OCI-LY1 (cell line): ENCODE results near the gene SH3PXD2A.

Experiments
- H2AFZ ChIP-seq: fragments of 200-600 bp; sonication (generic), shearing (Covaris generic); 2 replicates; pipeline ENCODE4 v1.6.0; 2014; ENCODE audit warnings: antibody characterized with exemption, mild to moderate bottlenecking, low read length
- H3F3A ChIP-seq: fragments of 200-600 bp; sonication (generic), shearing (Covaris generic); 2 replicates; pipeline ENCODE4 v1.6.0; 2014; ENCODE audit warnings: mild to moderate bottlenecking, antibody characterized with exemption, low read length, moderate library complexity; ENCODE audit not compliant: insufficient read depth
- H3K27ac ChIP-seq: fragments of 200-600 bp; sonication (generic); 2 replicates; pipeline ENCODE4 v1.5.1; 2014; ENCODE audit warnings: low read length, mixed run types, mild to moderate bottlenecking, low read depth; ENCODE audit not compliant: poor library complexity, severe bottlenecking
- H3K27me3 ChIP-seq: fragments of 200-600 bp; sonication (generic); 2 replicates; pipeline ENCODE4 v1.6.0; 2014; ENCODE audit warnings: antibody characterized with exemption, mild to moderate bottlenecking, low read length, moderate library complexity; ENCODE audit not compliant: insufficient read depth
- H3K36me3 ChIP-seq: fragments of 200-600 bp; sonication (generic); 2 replicates; pipeline ENCODE4 v1.6.1; 2014; ENCODE audit warnings: mild to moderate bottlenecking, antibody characterized with exemption, low read length, moderate library complexity, mixed read lengths; ENCODE audit not compliant: insufficient read depth
- H3K4me1 ChIP-seq: fragments of 200-600 bp; sonication (generic); 2 replicates; pipeline ENCODE4 v1.5.1; 2014; ENCODE audit warnings: mild to moderate bottlenecking, low read length, moderate library complexity; ENCODE audit not compliant: insufficient read depth, severe bottlenecking
- H3K4me2 ChIP-seq: fragments of 200-600 bp; sonication (generic), shearing (Covaris generic); 2 replicates; pipeline ENCODE4 v1.6.1; 2014; ENCODE audit warnings: low read length
- H3K4me3 ChIP-seq: fragments of 200-600 bp; sonication (generic); 2 replicates; pipeline ENCODE4 v1.5.1; 2014; ENCODE audit warnings: low read length, low read depth, mild to moderate bottlenecking, mixed read lengths; ENCODE audit not compliant: poor library complexity, severe bottlenecking
- H3K79me2 ChIP-seq: fragments of 200-600 bp; shearing (Covaris generic); 2 replicates; pipeline ENCODE4 v1.6.1; 2016; ENCODE audit warnings: mixed run types, low read length, mixed read lengths; ENCODE audit not compliant: insufficient read depth
- H3K9ac ChIP-seq: fragments of 200-600 bp; sonication (generic), shearing (Covaris generic); 2 replicates; pipeline ENCODE4 v1.6.1; 2014; ENCODE audit warnings: mild to moderate bottlenecking, low read length, mixed read lengths
- H3K9me2 ChIP-seq: fragments of 200-600 bp; sonication (generic), shearing (Covaris generic); 2 replicates; pipeline ENCODE4 v1.6.1; 2014; ENCODE audit warnings: low read depth, mild to moderate bottlenecking, low read length, mixed read lengths
- H3K9me3 ChIP-seq: fragments of 200-600 bp; shearing (Covaris generic); 2 replicates; pipeline ENCODE4 v1.6.1; 2014; ENCODE audit warnings: low read length, mixed read lengths
- H4K20me1 ChIP-seq: fragments of 200-600 bp; sonication (generic), shearing (Covaris generic); 2 replicates; pipeline ENCODE4 v1.6.0; 2016; ENCODE audit warnings: mild to moderate bottlenecking, low read length; ENCODE audit not compliant: insufficient read depth
- CTCF ChIP-seq: fragments of 200-600 bp; sonication (generic), shearing (Covaris generic); IDR thresholded peaks from 2 replicates; pipeline ENCODE4 v1.5.1; 2017; ENCODE audit warnings: mild to moderate bottlenecking, antibody characterized with exemption, low read length, moderate library complexity, mixed read lengths
- EZH2 ChIP-seq: fragments of 200-600 bp; sonication (generic), shearing (Covaris generic); IDR thresholded peaks from 2 replicates; pipeline ENCODE4 v1.8.0; 2017; ENCODE audit warnings: borderline replicate concordance, mixed run types, mild to moderate bottlenecking, antibody characterized with exemption, low read length, moderate library complexity, mixed read lengths

The SH3PXD2A gene

GRCh38 chr10:103687718-103688117 lies 167.7 kb downstream of the SH3PXD2A start:
- Histone ChIP-seq H3K27me3 (peaks cover 4% of the 10 kb centered on the region; the same call in 1 of the 2 replicates), H2AFZ (no peak overlapping the region), H3K79me2 (no peaks in the 10 kb centered on the region), H3K4me2 (no peak overlapping the region), H3K4me1 (peaks cover 11% of the 10 kb centered on the region), H3K36me3 (no peaks in the 10 kb centered on the region), H4K20me1 (no peaks in the 10 kb centered on the region), H3K4me3 (no peak overlapping the region), H3K9ac (no peak overlapping the region), H3F3A (no peaks in the 10 kb centered on the region), H3K9me3 (no peaks in the 10 kb centered on the region), H3K27ac (no peak overlapping the region), H3K9me2 (no peaks in the 10 kb centered on the region)
- no peak for TF ChIP-seq CTCF
- no peak for TF ChIP-seq EZH2

DNA sequence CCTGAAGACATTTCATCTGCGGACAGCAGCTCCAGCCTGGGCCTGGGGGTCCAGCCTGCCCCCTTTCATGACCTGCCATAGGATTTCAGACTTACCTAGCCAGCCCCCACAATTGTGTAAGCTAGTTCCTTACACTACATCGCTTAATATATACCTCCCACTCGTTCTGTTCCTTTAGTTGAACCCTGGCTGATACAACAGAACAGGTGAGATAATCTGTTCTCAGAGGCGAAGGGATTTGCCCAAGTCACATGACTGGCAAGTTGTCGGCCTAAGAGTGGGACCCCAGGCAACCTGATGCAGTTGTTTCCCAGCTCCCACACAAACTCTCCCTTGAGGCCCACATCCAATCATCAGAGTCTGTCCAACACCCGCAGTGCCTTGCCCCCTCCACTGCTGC lies 168.2 kb downstream of the SH3PXD2A start:
- no peaks in the 10 kb centered on the region for H3K36me3 ChIP-seq
- H3K4me2 ChIP-seq = no peak overlapping the region
- no peaks in the 10 kb centered on the region for H3K9me2 ChIP-seq
- no peaks in the 10 kb centered on the region for H3K79me2 ChIP-seq
- peaks cover 7% of the 10 kb centered on the region for H3K4me1 ChIP-seq
- no peaks in the 10 kb centered on the region for H4K20me1 ChIP-seq
- H3K9me3 ChIP-seq = no peaks in the 10 kb centered on the region
- H3K27ac ChIP-seq = no peak overlapping the region
- H2AFZ ChIP-seq = no peak overlapping the region
- no peak overlapping the region for H3K4me3 ChIP-seq
- TF ChIP-seq CTCF (no peak), EZH2 (no peak)
- no peaks in the 10 kb centered on the region for H3F3A ChIP-seq
- no peak overlapping the region for H3K9ac ChIP-seq
- H3K27me3 ChIP-seq = peaks cover 4% of the 10 kb centered on the region; the same call in 1 of the 2 replicates

DNA sequence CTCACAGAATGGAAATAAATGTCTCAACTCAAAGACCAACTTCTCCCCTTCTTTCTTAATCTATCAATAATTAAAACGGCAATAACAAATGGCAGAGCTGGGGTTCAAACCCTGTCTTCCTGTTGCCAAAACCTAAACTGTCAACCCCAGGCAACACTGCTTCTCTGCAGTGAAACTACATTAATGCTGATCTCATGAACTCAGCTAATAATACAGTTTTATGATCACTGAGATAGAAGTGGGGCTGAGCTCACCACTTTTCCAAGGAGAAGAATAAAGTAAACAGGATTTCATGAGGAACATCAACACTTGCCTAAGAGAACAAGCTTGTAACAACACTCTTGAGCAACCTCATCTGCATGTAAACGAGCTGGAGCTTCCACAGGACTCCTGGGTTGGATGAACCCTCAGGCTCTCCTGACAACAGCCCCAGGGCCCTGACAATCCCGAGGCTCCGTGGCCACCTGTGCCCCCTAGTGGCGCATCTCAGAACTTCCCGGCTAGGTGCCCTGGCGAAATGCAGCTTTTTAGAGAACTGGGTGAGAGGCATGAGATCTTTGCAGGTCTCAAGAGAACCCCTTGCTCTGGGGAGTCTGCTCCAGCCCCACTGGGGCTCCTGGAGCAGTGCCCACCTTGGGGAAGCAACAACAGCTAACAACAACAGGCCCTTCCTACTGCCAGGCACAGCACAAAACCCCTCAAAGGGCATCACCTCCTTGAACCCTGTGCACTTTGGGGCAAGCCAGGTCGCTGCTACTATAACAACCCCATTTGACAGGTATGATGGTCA lies 169.3 kb downstream of the SH3PXD2A start:
- Histone ChIP-seq H3K9ac (no peak overlapping the region), H3K4me3 (no peak overlapping the region), H3K79me2 (no peaks in the 10 kb centered on the region), H2AFZ (no peak overlapping the region), H3K27ac (no peak overlapping the region), H3K27me3 (peaks cover 4% of the 10 kb centered on the region; the same call in 1 of the 2 replicates), H3K36me3 (no peaks in the 10 kb centered on the region), H4K20me1 (no peaks in the 10 kb centered on the region), H3K4me2 (no peak overlapping the region), H3K9me2 (no peaks in the 10 kb centered on the region), H3F3A (no peaks in the 10 kb centered on the region), H3K9me3 (no peaks in the 10 kb centered on the region), H3K4me1 (no peaks in the 10 kb centered on the region)
- no peak for TF ChIP-seq EZH2
- peak; percentile 90 for TF ChIP-seq CTCF
